NCI-H2081 treated with DMSO at 0.1 percent for 48 hours (cell line): ENCODE measurements around the gene LAMTOR1.

Experiments
- DNase-seq: peaks from one replicate; lab custom pipeline; 2025; lab: John Stamatoyannopoulos, UW

The LAMTOR1 gene

GRCh38 chr11:72081821-72082453 lies 21.2 kb downstream of the LAMTOR1 start:
- no peak for DNase-seq

- no peak for DNase-seq
Measured at GRCh38 chr11:72081184-72081644, 21.9 kb downstream of the LAMTOR1 start.

DNA sequence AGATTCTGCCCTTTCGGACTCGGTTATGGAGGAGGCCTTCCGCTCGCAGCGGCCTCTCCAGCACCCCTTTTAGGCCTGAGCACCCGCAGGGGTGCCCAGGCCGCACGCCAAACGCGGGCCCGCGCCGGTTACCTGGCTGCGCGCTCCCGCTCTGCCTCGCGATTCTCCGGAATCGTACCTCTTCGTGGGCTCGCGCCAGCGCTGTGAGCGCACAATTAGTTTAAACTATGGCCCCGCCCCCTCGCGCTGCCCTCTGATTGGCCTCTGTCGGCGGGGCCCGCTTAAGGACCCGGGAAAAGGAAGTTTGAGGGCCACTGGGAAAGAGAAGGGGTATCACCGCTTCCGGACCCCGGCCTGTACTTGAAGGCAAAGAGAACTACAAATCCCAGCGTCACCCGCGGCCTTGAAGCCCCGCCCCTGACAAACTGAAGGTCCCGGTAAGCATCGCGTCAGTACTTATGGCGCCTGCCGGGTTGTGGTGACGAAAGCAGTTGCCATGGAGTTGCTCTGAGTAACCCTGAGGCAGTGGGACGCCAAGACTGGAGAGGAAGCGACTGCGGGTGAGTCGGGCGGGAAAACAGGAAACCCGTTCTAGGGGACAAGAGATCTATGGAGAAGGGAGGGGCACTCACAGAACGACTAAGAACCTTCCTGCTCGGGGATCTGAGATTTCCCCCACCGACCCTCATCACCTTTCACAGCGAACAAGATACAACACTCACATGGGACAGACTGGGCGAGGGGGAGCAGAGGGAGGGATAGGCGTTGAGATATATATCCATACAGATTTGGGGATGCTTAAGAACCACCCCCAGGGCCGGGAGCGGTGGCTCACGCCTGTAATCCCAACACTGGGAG lies 22.5 kb downstream of the LAMTOR1 start, which contains the start of the genes LRRC51 and NUMA1:
Gene LRRC51 (plus strand): TSS at position 525 of the 858 bp plus-strand sequence. CDS start 8,234 bp downstream, outside the sequence.
Gene NUMA1 (minus strand): TSS at position 217 of the 858 bp plus-strand sequence. CDS start 44,599 bp downstream, outside the sequence.
- DNase-seq: peak; percentile 97

- no peak for DNase-seq
Measured at GRCh38 chr11:72079819-72080325, 23.2 kb downstream of the LAMTOR1 start.

DNA sequence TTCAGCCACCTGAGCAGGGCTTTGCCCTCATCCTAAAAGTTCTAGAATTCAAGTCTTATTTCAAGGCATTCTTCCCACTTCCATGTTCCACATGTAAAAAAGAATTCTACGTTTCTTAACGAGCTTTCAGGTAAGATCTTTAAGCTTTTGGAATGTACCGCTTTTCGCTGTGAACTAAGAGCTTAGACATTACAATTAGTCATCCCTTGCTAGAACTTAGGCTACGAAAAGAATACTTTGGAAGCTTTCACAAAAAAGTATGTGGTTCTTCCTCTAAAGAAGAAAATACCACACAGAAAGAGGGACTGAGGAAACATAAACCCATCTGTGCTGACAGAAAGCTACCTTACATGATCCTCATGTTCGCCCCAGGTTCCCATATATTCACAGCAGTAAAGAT lies 24.6 kb downstream of the LAMTOR1 start:
- DNase-seq: no peak

DNA sequence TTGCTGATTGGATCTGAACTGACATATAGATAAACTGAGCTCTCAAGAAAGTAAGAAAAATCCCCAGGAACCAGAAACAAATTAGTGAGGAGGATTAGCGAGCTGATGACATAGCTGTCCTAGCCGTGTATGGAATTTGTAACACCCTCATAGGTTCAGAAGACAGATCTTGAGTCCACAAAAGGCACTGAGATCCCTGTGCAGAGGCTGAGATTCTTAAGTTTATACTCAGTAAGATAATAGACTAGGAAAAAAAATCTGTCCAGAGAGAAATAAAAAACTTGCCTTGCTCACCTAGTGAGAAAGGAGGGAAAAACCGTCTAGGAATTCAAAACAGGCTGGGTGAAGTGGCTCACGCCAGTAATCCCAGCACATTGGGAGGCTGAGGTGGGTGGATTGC lies 27.3 kb downstream of the LAMTOR1 start:
- DNase-seq: no peak

GRCh38 chr11:72075109-72075508 lies 28.0 kb downstream of the LAMTOR1 start:
- DNase-seq: no peak

GRCh38 chr11:72072348-72072747 lies 30.7 kb downstream of the LAMTOR1 start:
- DNase-seq: no peak

DNA sequence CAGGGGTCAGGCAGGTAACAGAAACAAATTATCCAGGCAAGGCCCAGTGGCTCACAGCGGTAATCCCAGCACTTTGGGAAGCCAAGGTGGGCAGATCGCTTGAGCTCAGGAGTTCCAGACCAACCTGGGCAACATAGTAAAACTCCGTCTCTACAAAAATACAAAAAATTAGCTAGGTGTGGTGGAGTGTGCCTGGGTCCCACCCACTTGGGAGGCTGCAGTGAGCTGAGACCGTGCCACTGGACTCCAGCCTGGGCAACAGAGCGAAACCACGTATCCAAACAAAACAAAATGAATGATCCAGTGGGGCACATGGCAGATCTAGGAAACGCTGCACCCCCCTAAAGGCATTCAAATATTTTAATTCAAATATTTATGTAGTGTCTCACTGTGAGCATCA lies 32.6 kb downstream of the LAMTOR1 start:
- no peak for DNase-seq

DNA sequence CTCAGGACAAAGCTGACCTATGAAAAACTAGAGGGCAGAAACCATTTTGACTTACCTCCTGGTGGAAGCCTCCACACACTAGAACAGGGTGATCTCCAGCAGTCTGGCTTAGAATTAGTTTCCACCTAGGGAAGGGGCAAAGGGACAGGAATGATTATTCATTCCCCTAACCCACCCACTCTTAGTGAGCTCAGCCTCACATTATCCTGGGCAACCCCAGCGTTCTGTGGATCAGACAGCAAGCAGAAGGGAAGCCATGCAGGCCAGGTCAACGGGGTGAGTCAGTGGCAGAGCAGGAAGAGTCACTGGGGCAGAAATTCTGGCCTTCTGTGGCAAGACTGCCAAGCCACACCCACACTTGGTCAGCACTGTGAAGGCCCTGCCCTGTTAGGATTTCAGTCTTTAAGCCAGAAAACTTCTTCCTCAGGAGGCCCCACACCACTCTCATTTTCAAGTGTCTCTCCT lies 33.3 kb downstream of the LAMTOR1 start:
- DNase-seq: no peak

GRCh38 chr11:72069200-72069599 lies 33.9 kb downstream of the LAMTOR1 start:
- no peak for DNase-seq

DNA sequence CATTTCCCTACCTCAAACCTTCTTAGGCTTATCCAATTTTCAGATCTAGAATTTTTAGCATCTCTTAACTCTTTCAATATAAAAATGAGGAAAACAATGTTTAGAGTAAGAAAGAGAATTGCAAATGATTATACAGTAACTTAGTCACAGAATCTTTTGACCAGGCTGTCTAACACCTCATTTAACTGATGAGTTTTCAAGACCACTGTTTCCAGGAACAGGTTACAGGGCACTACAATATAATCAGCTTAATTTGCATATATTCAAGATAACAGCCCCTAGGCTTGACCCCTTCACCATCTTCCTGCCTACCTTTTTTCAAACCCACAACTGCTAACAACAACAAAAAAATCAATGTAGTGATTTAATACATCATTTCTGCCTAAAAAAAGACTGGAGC lies 35.4 kb downstream of the LAMTOR1 start:
- no peak for DNase-seq

DNA sequence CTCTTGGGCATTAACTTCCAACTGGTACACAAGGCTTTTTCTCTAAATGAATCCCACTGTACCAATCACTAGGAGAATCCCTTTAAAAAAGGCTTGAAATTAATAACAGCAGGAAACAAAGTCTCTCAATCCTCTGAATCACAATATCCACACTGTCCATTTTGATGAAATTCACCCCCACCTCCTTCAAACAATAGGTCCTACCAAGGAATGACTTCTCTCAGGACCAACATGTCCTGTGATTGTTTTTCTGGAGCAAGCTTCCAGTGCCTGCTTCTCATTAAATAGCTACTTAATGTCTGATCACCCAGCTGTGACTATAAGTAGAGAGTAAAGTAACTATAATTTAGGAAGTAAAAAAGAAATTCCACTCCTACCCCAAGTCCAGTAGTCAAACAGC lies 35.8 kb downstream of the LAMTOR1 start:
- DNase-seq: no peak

GRCh38 chr11:72066855-72067254 lies 36.2 kb downstream of the LAMTOR1 start:
- DNase-seq: no peak

GRCh38 chr11:72061739-72062396 lies 41.2 kb downstream of the LAMTOR1 start:
- DNase-seq: no peak

- no peak for DNase-seq
Measured at GRCh38 chr11:72058416-72059034, 44.6 kb downstream of the LAMTOR1 start.

- DNase-seq: no peak
Measured at GRCh38 chr11:72048766-72049460, 54.2 kb downstream of the LAMTOR1 start.
